ENCODE results near the gene ELOVL7.

DNA sequence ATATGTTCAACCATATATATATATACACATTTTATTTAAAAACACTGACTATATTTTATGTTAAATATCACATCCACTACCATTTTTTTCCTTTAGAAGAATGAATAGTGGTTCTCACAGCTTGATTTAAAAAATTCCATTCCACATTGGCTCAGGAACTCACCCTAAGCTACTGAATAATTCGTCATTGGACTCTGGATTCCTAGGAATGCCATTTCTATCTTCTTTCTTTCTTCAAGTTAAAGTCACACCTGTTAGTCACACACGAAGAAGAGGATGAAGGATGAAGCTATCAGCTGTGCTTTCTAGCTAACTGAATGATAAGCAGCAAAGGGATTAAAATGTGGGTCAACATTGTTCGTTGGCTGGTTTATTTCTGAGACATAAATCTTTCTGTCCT lies 7.9 kb downstream of the ELOVL7 start:
- TF ChIP-seq POLR2AphosphoS5 (IDR thresholded peaks at IDR 0.05; ENCODE audit: low read depth, low read length) (no peak), SIN3A (IDR thresholded peaks at IDR 0.05; ENCODE audit: borderline replicate concordance, insufficient read depth, low read length) (no peak)
